GM23338 (cell line): ENCODE measurements around the gene RPA1. TPM values are rescaled to one million over a fixed set of nuclear protein-coding genes. Genes with fewer than 3 reads are reported as not detected.

Experiments used
- ATAC-seq: fragments of 200-7000 bp; cut with Tn5 transposase; 3 replicates; pipeline ENCODE4 v1.9.1; 2020
- DNase-seq: peaks from one replicate; pipeline ENCODE4 v3.0.0-alpha.2; 2015; ENCODE audit warnings: low spot score
- H2AFZ ChIP-seq: fragments of 200-600 bp; sonication (generic); 2 replicates; pipeline ENCODE4 v1.8.0; 2016; ENCODE audit warnings: antibody characterized with exemption, mild to moderate bottlenecking, moderate library complexity
- H3F3A ChIP-seq: fragments of 200-600 bp; sonication (generic); replicated peaks from 2 replicates; pipeline ENCODE4 v1.8.0; 2017; ENCODE audit warnings: antibody characterized with exemption, mixed run types, low read depth
- H3K27ac ChIP-seq: fragments of 200-600 bp; sonication (generic); 2 replicates; pipeline ENCODE4 v1.6.1; 2016; ENCODE audit warnings: low read depth
- H3K27me3 ChIP-seq: fragments of 200-600 bp; sonication (generic); 2 replicates; pipeline ENCODE4 v1.8.0; 2016; ENCODE audit warnings: mild to moderate bottlenecking, mixed run types, moderate library complexity; ENCODE audit not compliant: insufficient read depth
- H3K36me3 ChIP-seq: fragments of 200-600 bp; sonication (generic); 2 replicates; pipeline ENCODE4 v1.8.0; 2016; ENCODE audit warnings: mild to moderate bottlenecking; ENCODE audit not compliant: insufficient read depth
- H3K4me1 ChIP-seq: fragments of 200-600 bp; sonication (generic); 2 replicates; pipeline ENCODE4 v1.8.0; 2016; ENCODE audit warnings: mild to moderate bottlenecking, moderate library complexity; ENCODE audit not compliant: insufficient read depth
- H3K4me2 ChIP-seq: fragments of 200-600 bp; sonication (generic); 2 replicates; pipeline ENCODE4 v1.7.1; 2017; ENCODE audit warnings: mixed run types
- H3K4me3 ChIP-seq: fragments of 200-600 bp; sonication (generic); 2 replicates; pipeline ENCODE4 v1.6.1; 2016; ENCODE audit warnings: mixed run types
- H3K79me2 ChIP-seq: fragments of 200-600 bp; sonication (generic); replicated peaks from 2 replicates; pipeline ENCODE4 v1.8.0; 2017; ENCODE audit warnings: mild to moderate bottlenecking; ENCODE audit not compliant: insufficient read depth
- H3K9me2 ChIP-seq: fragments of 200-600 bp; sonication (generic); 2 replicates; pipeline ENCODE4 v1.8.0; 2017; ENCODE audit not compliant: insufficient read depth
- H4K20me1 ChIP-seq: fragments of 200-600 bp; sonication (generic); replicated peaks from 2 replicates; pipeline ENCODE4 v1.8.0; 2017; ENCODE audit warnings: mild to moderate bottlenecking; ENCODE audit not compliant: insufficient read depth
- H3K27ac Mint-ChIP-seq: 2 replicates; pipeline ENCODE4 v1.8.0; 2020; ENCODE audit warnings: inconsistent platforms, mild to moderate bottlenecking, moderate library complexity, mixed read lengths
- H3K27me3 Mint-ChIP-seq: 3 replicates; pipeline ENCODE4 v1.8.0; 2022; ENCODE audit warnings: low read depth, mild to moderate bottlenecking, moderate library complexity, mixed read lengths, inconsistent platforms; ENCODE audit not compliant: insufficient read depth, poor library complexity
- H3K36me3 Mint-ChIP-seq: 3 replicates; pipeline ENCODE4 v1.8.0; 2021; ENCODE audit warnings: low read depth, mild to moderate bottlenecking, inconsistent platforms, moderate library complexity, mixed read lengths
- H3K4me1 Mint-ChIP-seq: 3 replicates; pipeline ENCODE4 v1.8.0; 2020; ENCODE audit warnings: mild to moderate bottlenecking, inconsistent platforms, mixed read lengths
- H3K4me3 Mint-ChIP-seq: 3 replicates; pipeline ENCODE4 v1.8.0; 2021; ENCODE audit warnings: moderate library complexity, mild to moderate bottlenecking, inconsistent platforms, mixed read lengths
- H3K9me3 Mint-ChIP-seq: 3 replicates; pipeline ENCODE4 v1.8.0; 2020; ENCODE audit warnings: moderate library complexity, mild to moderate bottlenecking, inconsistent platforms, mixed read lengths
- CREB1 ChIP-seq: fragments of 250-450 bp; sonication (Bioruptor Pico); IDR thresholded peaks from 2 replicates; pipeline ENCODE4 v1.5.0; 2020; ENCODE audit warnings: low read depth, mild to moderate bottlenecking, moderate library complexity
- CTCF ChIP-seq, 2 experiments: fragments of 200-600 bp in 1 of 2; sonication (generic) in 1 of 2; conservative IDR thresholded peaks; 2 replicates each; pipeline versions ENCODE4 v1.5.1 to v1.6.1; 2016 to 2017; ENCODE audit warnings: antibody characterized with exemption in 2 of 2, low read depth in 2 of 2, mild to moderate bottlenecking in 2 of 2, moderate library complexity in 1 of 2
- EZH2 ChIP-seq: fragments of 200-600 bp; sonication (generic); IDR thresholded peaks from one replicate; pipeline ENCODE4 v1.8.0; 2017; ENCODE audit warnings: antibody characterized with exemption, mild to moderate bottlenecking, low read depth; ENCODE audit not compliant: unreplicated experiment
- EZH2phosphoT487 ChIP-seq: fragments of 200-600 bp; sonication (generic); IDR thresholded peaks from one replicate; pipeline ENCODE4 v1.8.1; 2018; ENCODE audit warnings: antibody characterized with exemption; ENCODE audit not compliant: unreplicated experiment
- JUNB ChIP-seq: IDR thresholded peaks from one replicate; pipeline ENCODE4 v1.6.1; 2016; ENCODE audit warnings: antibody characterized with exemption; ENCODE audit not compliant: unreplicated experiment
- NANOG ChIP-seq: IDR thresholded peaks from 2 replicates; pipeline ENCODE4 v1.6.1; 2016; ENCODE audit warnings: antibody characterized with exemption, borderline replicate concordance
- POLR2AphosphoS5 ChIP-seq: IDR thresholded peaks from 2 replicates; pipeline ENCODE4 v1.6.1; 2016; ENCODE audit warnings: antibody characterized with exemption, low read depth
- STAT1 ChIP-seq: IDR thresholded peaks from one replicate; pipeline ENCODE4 v1.6.1; 2016; ENCODE audit warnings: antibody characterized with exemption; ENCODE audit not compliant: unreplicated experiment
- ZNF114 ChIP-seq: fragments of 250-450 bp; sonication (Bioruptor Pico); IDR thresholded peaks from 2 replicates; pipeline ENCODE4 v1.5.0; 2020; ENCODE audit warnings: mild to moderate bottlenecking, moderate library complexity
- ZNF331 ChIP-seq: fragments of 250-450 bp; sonication (Bioruptor Pico); IDR thresholded peaks from 2 replicates; pipeline ENCODE4 v1.5.0; 2020; ENCODE audit warnings: low read depth, mild to moderate bottlenecking, moderate library complexity
- polyA plus RNA-seq: library from polyadenylated mRNA; unstranded; fragments of >200 nt; fragmentation: Nextera tagmentation; extraction: Ambion mirVana; gene quantifications from 2 replicates; pipeline ENCODE4 v1.2.1, GENCODE V29; 2016
- total RNA-seq: library from RNA; depleted of rRNA; stranded (reverse); fragments of >200 nt; shearing (Covaris generic); gene quantifications from 2 replicates; pipeline ENCODE4 v1.2.3, GENCODE V29; 2014
- TF ChIP-seq, protein P1 (sequence below): IDR thresholded peaks from one replicate; pipeline ENCODE4 v1.6.1; 2018; ENCODE audit warnings: antibody characterized with exemption; ENCODE audit not compliant: unreplicated experiment
- TF ChIP-seq, protein P2 (sequence below): fragments of 250-450 bp; sonication (Bioruptor Pico); IDR thresholded peaks from 2 replicates; pipeline ENCODE4 v1.5.0; 2020; ENCODE audit warnings: mild to moderate bottlenecking, moderate library complexity
- TF ChIP-seq, protein P3 (sequence below): IDR thresholded peaks from 2 replicates; pipeline ENCODE4 v1.6.1; 2016; ENCODE audit warnings: antibody characterized with exemption

Gene RPA1
- total and polyA plus RNA-seq, 2 experiments from 2014 or later = 33.7 to 52.1 TPM

DNA sequence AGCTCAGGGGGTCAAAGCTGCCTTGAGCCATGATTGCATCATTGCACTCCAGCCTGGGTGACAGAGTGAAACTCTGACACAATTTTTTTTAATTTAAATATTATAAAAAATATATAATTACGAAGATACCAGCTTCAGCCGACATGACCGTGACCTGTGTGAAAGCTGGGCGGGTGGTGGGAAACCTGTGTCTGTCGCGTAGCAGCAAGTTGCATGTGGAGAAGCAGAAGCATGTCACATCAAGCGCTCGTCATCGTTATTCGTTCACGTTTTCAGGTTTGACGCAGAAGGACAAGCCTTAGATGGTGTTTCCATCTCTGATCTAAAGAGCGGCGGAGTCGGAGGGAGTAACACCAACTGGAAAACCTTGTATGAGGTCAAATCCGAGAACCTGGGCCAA lies 53.7 kb downstream of the RPA1 start:
- Histone ChIP-seq H3K27ac (no peak overlapping the region), H3K79me2 (no peaks in the 10 kb centered on the region), H3K4me2 (no peak overlapping the region), H3K27me3 (no peaks in the 10 kb centered on the region), H3K9me2 (no peaks in the 10 kb centered on the region), H3K4me3 (no peak overlapping the region), H3K4me1 (no peaks in the 10 kb centered on the region), H3F3A (peaks cover 4% of the 10 kb centered on the region; the same call in 1 of the 2 replicates), H3K36me3 (peaks cover 51% of the 10 kb centered on the region), H2AFZ (no peak overlapping the region), H4K20me1 (no peaks in the 10 kb centered on the region; the same call in 1 of the 2 replicates)
- DNase-seq (no peak), ATAC-seq (no peak)
- TF ChIP-seq ZNF114 (CRISPR knock-in tag) = no peak
- no peak for TF ChIP-seq ZNF331
- TF ChIP-seq CREB1 (CRISPR knock-in tag) = no peak
- TF ChIP-seq EZH2phosphoT487 = no peak
- TF ChIP-seq POLR2AphosphoS5 = no peak
- TF ChIP-seq, protein P1, sequence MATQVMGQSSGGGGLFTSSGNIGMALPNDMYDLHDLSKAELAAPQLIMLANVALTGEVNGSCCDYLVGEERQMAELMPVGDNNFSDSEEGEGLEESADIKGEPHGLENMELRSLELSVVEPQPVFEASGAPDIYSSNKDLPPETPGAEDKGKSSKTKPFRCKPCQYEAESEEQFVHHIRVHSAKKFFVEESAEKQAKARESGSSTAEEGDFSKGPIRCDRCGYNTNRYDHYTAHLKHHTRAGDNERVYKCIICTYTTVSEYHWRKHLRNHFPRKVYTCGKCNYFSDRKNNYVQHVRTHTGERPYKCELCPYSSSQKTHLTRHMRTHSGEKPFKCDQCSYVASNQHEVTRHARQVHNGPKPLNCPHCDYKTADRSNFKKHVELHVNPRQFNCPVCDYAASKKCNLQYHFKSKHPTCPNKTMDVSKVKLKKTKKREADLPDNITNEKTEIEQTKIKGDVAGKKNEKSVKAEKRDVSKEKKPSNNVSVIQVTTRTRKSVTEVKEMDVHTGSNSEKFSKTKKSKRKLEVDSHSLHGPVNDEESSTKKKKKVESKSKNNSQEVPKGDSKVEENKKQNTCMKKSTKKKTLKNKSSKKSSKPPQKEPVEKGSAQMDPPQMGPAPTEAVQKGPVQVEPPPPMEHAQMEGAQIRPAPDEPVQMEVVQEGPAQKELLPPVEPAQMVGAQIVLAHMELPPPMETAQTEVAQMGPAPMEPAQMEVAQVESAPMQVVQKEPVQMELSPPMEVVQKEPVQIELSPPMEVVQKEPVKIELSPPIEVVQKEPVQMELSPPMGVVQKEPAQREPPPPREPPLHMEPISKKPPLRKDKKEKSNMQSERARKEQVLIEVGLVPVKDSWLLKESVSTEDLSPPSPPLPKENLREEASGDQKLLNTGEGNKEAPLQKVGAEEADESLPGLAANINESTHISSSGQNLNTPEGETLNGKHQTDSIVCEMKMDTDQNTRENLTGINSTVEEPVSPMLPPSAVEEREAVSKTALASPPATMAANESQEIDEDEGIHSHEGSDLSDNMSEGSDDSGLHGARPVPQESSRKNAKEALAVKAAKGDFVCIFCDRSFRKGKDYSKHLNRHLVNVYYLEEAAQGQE = no peak
- no peak for TF ChIP-seq JUNB
- no peak for TF ChIP-seq STAT1
- no peak for TF ChIP-seq CTCF (conservative IDR thresholded peaks at IDR 0.05; ENCODE audit: low read depth in 2 of 2)
- no peak for TF ChIP-seq NANOG
- TF ChIP-seq, protein P2, sequence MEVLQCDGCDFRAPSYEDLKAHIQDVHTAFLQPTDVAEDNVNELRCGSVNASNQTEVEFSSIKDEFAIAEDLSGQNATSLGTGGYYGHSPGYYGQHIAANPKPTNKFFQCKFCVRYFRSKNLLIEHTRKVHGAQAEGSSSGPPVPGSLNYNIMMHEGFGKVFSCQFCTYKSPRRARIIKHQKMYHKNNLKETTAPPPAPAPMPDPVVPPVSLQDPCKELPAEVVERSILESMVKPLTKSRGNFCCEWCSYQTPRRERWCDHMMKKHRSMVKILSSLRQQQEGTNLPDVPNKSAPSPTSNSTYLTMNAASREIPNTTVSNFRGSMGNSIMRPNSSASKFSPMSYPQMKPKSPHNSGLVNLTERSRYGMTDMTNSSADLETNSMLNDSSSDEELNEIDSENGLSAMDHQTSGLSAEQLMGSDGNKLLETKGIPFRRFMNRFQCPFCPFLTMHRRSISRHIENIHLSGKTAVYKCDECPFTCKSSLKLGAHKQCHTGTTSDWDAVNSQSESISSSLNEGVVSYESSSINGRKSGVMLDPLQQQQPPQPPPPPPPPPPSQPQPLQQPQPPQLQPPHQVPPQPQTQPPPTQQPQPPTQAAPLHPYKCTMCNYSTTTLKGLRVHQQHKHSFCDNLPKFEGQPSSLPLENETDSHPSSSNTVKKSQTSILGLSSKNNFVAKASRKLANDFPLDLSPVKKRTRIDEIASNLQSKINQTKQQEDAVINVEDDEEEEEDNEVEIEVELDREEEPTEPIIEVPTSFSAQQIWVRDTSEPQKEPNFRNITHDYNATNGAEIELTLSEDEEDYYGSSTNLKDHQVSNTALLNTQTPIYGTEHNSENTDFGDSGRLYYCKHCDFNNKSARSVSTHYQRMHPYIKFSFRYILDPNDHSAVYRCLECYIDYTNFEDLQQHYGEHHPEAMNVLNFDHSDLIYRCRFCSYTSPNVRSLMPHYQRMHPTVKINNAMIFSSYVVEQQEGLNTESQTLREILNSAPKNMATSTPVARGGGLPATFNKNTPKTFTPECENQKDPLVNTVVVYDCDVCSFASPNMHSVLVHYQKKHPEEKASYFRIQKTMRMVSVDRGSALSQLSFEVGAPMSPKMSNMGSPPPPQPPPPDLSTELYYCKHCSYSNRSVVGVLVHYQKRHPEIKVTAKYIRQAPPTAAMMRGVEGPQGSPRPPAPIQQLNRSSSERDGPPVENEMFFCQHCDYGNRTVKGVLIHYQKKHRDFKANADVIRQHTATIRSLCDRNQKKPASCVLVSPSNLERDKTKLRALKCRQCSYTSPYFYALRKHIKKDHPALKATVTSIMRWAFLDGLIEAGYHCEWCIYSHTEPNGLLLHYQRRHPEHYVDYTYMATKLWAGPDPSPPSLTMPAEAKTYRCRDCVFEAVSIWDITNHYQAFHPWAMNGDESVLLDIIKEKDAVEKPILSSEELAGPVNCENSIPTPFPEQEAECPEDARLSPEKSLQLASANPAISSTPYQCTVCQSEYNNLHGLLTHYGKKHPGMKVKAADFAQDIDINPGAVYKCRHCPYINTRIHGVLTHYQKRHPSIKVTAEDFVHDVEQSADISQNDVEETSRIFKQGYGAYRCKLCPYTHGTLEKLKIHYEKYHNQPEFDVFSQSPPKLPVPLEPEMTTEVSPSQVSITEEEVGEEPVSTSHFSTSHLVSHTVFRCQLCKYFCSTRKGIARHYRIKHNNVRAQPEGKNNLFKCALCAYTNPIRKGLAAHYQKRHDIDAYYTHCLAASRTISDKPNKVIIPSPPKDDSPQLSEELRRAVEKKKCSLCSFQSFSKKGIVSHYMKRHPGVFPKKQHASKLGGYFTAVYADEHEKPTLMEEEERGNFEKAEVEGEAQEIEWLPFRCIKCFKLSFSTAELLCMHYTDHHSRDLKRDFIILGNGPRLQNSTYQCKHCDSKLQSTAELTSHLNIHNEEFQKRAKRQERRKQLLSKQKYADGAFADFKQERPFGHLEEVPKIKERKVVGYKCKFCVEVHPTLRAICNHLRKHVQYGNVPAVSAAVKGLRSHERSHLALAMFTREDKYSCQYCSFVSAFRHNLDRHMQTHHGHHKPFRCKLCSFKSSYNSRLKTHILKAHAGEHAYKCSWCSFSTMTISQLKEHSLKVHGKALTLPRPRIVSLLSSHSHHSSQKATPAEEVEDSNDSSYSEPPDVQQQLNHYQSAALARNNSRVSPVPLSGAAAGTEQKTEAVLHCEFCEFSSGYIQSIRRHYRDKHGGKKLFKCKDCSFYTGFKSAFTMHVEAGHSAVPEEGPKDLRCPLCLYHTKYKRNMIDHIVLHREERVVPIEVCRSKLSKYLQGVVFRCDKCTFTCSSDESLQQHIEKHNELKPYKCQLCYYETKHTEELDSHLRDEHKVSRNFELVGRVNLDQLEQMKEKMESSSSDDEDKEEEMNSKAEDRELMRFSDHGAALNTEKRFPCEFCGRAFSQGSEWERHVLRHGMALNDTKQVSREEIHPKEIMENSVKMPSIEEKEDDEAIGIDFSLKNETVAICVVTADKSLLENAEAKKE (CRISPR knock-in tag) = no peak
- TF ChIP-seq, protein P3, sequence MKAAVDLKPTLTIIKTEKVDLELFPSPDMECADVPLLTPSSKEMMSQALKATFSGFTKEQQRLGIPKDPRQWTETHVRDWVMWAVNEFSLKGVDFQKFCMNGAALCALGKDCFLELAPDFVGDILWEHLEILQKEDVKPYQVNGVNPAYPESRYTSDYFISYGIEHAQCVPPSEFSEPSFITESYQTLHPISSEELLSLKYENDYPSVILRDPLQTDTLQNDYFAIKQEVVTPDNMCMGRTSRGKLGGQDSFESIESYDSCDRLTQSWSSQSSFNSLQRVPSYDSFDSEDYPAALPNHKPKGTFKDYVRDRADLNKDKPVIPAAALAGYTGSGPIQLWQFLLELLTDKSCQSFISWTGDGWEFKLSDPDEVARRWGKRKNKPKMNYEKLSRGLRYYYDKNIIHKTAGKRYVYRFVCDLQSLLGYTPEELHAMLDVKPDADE = no peak
- TF ChIP-seq EZH2 = no peak
- H3K4me3 Mint-ChIP-seq = no peak overlapping the region
- no peaks in the 10 kb centered on the region for H3K9me3 Mint-ChIP-seq
- no peak overlapping the region for H3K27ac Mint-ChIP-seq
- no peaks in the 10 kb centered on the region for H3K4me1 Mint-ChIP-seq
- H3K36me3 Mint-ChIP-seq = peaks cover 80% of the 10 kb centered on the region
- no peaks in the 10 kb centered on the region for H3K27me3 Mint-ChIP-seq
